ENCODE measurements around the gene EMB. TPM values are rescaled to one million over a fixed set of nuclear protein-coding genes. Genes with fewer than 3 reads are reported as not detected.
"Not testable (repeated sequence)": the region's sequence is repeated elsewhere in the genome, so short reads cannot be mapped to it uniquely, and the experiment has no call there.

Gene EMB
- 27.5 TPM for total RNA-seq (ENCODE audit: unreplicated experiment)
- long read RNA-seq, full-length matches to known transcripts, result 3 of 8 reads
- long read RNA-seq, partial matches to known transcripts, result 3 of 8 reads
- long read RNA-seq, other reads (novel, unspliced or antisense), result 2 of 8 reads

GRCh38 chr5:50440651-50441492 is at the start of gene EMB:
Gene EMB (minus strand): TSS chr5:50441288. CDS start chr5:50441151, 137 bp downstream.
- H3K9me3 Mint-ChIP-seq (ENCODE audit: unreplicated experiment), result no peaks in the 10 kb centered on the region
- TF ChIP-seq CTCF (IDR thresholded peaks at IDR 0.05; ENCODE audit: unreplicated experiment), result no peak
- H3K27ac Mint-ChIP-seq (ENCODE audit: unreplicated experiment), result no peak within 1 kb of the TSS
- H3K27me3 Mint-ChIP-seq (ENCODE audit: unreplicated experiment), result peaks cover 3% of the 10 kb centered on the region
- H3K36me3 Mint-ChIP-seq (ENCODE audit: low read depth, unreplicated experiment), result no peaks in the 10 kb centered on the region
- peak; percentile 62 for DNase-seq (ENCODE audit: low spot score)
- H3K4me1 Mint-ChIP-seq (ENCODE audit: unreplicated experiment), result no peaks in the 10 kb centered on the region
- H3K4me3 Mint-ChIP-seq (ENCODE audit: unreplicated experiment), result peak within 1 kb of the TSS; percentile 90

GRCh38 chr5:50489491-50489890 is 48.4 kb upstream of the EMB start:
- DNase-seq (ENCODE audit: low spot score); H3K4me3 Mint-ChIP-seq (ENCODE audit: unreplicated experiment); H3K27me3 Mint-ChIP-seq (ENCODE audit: unreplicated experiment); H3K9me3 Mint-ChIP-seq (ENCODE audit: unreplicated experiment); H3K36me3 Mint-ChIP-seq (ENCODE audit: low read depth, unreplicated experiment); H3K27ac Mint-ChIP-seq (ENCODE audit: unreplicated experiment); H3K4me1 Mint-ChIP-seq (ENCODE audit: unreplicated experiment): not testable (repeated sequence)

GRCh38 chr5:50478790-50479189 is 37.7 kb upstream of the EMB start:
- H3K36me3 Mint-ChIP-seq (ENCODE audit: low read depth, unreplicated experiment); H3K27me3 Mint-ChIP-seq (ENCODE audit: unreplicated experiment); H3K9me3 Mint-ChIP-seq (ENCODE audit: unreplicated experiment); H3K27ac Mint-ChIP-seq (ENCODE audit: unreplicated experiment); DNase-seq (ENCODE audit: low spot score); H3K4me1 Mint-ChIP-seq (ENCODE audit: unreplicated experiment); H3K4me3 Mint-ChIP-seq (ENCODE audit: unreplicated experiment): not testable (repeated sequence)

GRCh38 chr5:50476549-50476948 is 35.5 kb upstream of the EMB start:
- DNase-seq (ENCODE audit: low spot score), result no peak
- no peak for TF ChIP-seq CTCF (IDR thresholded peaks at IDR 0.05; ENCODE audit: unreplicated experiment)
- Mint-ChIP-seq H3K36me3 (ENCODE audit: low read depth, unreplicated experiment) (no peaks in the 10 kb centered on the region), H3K9me3 (ENCODE audit: unreplicated experiment) (peaks cover 4% of the 10 kb centered on the region), H3K4me3 (ENCODE audit: unreplicated experiment) (no peak overlapping the region), H3K27ac (ENCODE audit: unreplicated experiment) (no peak overlapping the region), H3K27me3 (ENCODE audit: unreplicated experiment) (no peaks in the 10 kb centered on the region), H3K4me1 (ENCODE audit: unreplicated experiment) (no peaks in the 10 kb centered on the region)

GRCh38 chr5:50465015-50465414 is 23.9 kb upstream of the EMB start:
- H3K9me3 Mint-ChIP-seq (ENCODE audit: unreplicated experiment), result peaks cover 16% of the 10 kb centered on the region
- not testable (repeated sequence) for H3K4me1 Mint-ChIP-seq (ENCODE audit: unreplicated experiment); H3K27me3 Mint-ChIP-seq (ENCODE audit: unreplicated experiment); H3K4me3 Mint-ChIP-seq (ENCODE audit: unreplicated experiment); H3K27ac Mint-ChIP-seq (ENCODE audit: unreplicated experiment); H3K36me3 Mint-ChIP-seq (ENCODE audit: low read depth, unreplicated experiment); DNase-seq (ENCODE audit: low spot score)

- peaks cover 11% of the 10 kb centered on the region for H3K9me3 Mint-ChIP-seq (ENCODE audit: unreplicated experiment)
- no peaks in the 10 kb centered on the region for H3K27me3 Mint-ChIP-seq (ENCODE audit: unreplicated experiment)
- no peak for DNase-seq (ENCODE audit: low spot score)
- H3K4me3 Mint-ChIP-seq (ENCODE audit: unreplicated experiment), result no peak overlapping the region
- H3K4me1 Mint-ChIP-seq (ENCODE audit: unreplicated experiment), result no peaks in the 10 kb centered on the region
- no peak overlapping the region for H3K27ac Mint-ChIP-seq (ENCODE audit: unreplicated experiment)
- no peak for TF ChIP-seq CTCF (IDR thresholded peaks at IDR 0.05; ENCODE audit: unreplicated experiment)
- peaks cover 3% of the 10 kb centered on the region for H3K36me3 Mint-ChIP-seq (ENCODE audit: low read depth, unreplicated experiment)
Observed at GRCh38 chr5:50463726-50464125, 22.6 kb upstream of the EMB start.
